Astrocyte of the cerebellum (primary cell): Measurements from ENCODE around the gene APOBEC3B.

Experiments used
- DNase-seq: peaks from one replicate; pipeline ENCODE4 v3.0.0-alpha.2; 2011; ENCODE audit warnings: low read depth
- H3K4me3 ChIP-seq: 2 replicates; pipeline ENCODE4 v1.5.1; 2011; ENCODE audit warnings: mild to moderate bottlenecking, low read depth, low read length, moderate library complexity
- in situ Hi-C: cut with HindIII; loops from 2 replicates; pipeline ENCODE4 v1.10.0; 2017; ENCODE audit warnings: low sequenced_read_pairs
- TF ChIP-seq, protein P1 (sequence below): IDR thresholded peaks from 2 replicates; pipeline ENCODE4 v1.5.1; 2012; ENCODE audit warnings: low read length, low read depth, moderate library complexity, mild to moderate bottlenecking; ENCODE audit errors: missing control alignments

APOBEC3B gene

DNA sequence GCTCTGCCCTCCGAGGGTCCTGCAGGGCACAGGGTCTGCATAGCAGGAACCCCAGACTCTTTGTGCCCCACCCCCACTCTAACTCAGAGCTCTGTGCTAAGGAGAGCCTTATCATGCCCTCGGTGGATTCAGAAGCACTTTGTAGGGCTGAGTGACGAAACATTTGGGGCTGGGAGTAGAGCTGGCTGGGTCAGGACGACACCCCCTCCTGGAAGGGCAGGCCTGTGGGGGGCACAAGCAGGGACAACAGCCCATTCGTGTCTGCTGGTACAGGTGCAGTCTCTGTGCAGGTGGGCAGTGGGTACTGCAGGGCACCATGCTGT, 15.8 kb upstream of the APOBEC3B start:
- TF ChIP-seq, protein P1, sequence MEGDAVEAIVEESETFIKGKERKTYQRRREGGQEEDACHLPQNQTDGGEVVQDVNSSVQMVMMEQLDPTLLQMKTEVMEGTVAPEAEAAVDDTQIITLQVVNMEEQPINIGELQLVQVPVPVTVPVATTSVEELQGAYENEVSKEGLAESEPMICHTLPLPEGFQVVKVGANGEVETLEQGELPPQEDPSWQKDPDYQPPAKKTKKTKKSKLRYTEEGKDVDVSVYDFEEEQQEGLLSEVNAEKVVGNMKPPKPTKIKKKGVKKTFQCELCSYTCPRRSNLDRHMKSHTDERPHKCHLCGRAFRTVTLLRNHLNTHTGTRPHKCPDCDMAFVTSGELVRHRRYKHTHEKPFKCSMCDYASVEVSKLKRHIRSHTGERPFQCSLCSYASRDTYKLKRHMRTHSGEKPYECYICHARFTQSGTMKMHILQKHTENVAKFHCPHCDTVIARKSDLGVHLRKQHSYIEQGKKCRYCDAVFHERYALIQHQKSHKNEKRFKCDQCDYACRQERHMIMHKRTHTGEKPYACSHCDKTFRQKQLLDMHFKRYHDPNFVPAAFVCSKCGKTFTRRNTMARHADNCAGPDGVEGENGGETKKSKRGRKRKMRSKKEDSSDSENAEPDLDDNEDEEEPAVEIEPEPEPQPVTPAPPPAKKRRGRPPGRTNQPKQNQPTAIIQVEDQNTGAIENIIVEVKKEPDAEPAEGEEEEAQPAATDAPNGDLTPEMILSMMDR, result no peak
- H3K4me3 ChIP-seq, result no peak overlapping the region
- in situ Hi-C loops, result no loop called here
- no peak for DNase-seq

DNA sequence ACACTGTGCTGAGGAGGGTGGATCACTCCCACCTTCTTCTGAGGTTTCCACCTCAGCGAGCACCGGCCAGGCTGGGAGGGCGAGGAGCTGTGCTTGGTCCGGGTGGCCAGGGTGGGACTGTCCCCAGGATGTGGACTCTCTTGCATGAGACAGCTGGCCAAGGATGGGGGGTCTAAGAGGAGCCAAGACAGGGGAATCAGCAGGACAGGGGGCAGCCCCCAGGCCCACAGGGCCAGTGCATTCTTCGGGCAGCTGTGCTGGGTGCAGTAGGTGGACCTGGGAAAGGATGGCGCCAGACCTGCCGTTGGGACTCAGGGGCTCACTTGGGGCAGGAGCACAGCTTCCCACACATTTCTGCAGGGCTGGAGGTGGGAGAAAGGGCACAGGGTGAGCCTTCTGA, 15.2 kb upstream of the APOBEC3B start:
- TF ChIP-seq, protein P1, result no peak
- in situ Hi-C loops, result no loop called here
- no peak for DNase-seq
- H3K4me3 ChIP-seq, result no peak overlapping the region

DNA sequence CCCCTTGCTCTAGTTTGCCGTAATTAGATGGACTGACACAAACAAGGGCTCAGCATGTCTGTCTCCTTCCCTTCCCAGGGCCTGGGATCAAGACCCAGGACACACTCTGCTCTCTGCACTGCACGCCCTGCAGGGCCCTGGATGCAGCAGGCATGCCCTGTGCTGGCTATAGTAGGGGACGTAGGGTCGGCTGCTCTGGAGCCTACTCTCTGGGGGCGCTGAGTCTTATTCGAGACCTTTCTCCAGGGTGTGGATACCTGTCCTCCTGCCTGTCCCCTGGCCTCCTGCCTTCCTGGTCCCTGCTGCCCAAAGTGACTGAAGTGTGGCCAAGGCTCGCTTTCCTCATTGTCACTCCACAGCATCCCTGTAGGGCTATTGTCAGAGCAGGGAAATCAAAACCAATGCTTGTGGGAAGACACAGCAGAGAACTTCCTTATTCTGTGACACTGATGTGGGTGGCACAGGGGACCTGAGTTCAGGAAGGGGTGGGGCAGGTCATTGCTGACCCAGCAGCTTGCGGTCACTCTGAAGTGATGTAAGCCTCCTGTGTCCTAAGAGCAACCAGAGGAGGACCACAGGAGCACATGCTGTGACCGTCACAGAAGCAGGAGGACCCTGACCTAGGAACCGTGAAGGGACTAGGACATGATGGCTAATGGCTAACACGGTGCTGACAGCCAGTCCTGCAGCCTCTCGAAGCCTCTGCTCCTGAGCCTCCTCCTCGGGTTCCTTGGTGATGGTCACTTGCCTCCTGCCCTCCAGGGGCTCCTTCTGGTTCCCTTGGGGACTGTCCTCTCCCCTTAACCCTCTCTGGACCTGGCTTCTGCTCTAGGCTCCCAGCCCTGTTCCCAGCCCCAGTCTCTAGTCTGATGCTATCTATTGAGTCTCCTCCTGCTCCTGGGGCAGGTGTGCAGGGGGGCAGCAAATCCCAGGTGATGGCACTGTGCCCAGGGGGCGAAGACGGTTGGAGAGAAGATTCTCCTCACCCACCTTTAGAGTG, 14.4 kb upstream of the APOBEC3B start:
- DNase-seq, result no peak
- in situ Hi-C loops, result no loop called here
- no peak overlapping the region for H3K4me3 ChIP-seq
- TF ChIP-seq, protein P1, result no peak

DNA sequence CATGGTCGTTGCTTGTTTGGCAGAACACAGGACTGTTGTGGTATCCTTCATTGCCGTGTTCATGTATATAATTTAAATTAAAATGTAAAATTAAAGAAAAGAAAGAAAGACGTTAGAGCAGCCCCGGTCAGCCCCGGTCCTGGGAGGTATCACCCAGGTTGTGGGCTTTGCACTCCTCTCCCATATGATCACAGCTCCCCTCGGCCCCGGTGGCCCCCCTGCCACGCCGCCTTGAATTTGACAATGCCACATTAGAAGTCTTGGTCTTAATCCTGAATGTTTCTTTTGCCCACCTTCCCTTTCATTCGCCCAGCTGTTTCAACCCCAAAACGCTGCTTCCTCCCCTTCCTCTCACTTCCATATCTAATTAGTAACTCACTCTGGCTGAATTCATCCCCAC, 13.3 kb upstream of the APOBEC3B start:
- no peak for DNase-seq
- in situ Hi-C loops, result no loop called here
- TF ChIP-seq, protein P1, result no peak
- H3K4me3 ChIP-seq, result no peak overlapping the region

DNA sequence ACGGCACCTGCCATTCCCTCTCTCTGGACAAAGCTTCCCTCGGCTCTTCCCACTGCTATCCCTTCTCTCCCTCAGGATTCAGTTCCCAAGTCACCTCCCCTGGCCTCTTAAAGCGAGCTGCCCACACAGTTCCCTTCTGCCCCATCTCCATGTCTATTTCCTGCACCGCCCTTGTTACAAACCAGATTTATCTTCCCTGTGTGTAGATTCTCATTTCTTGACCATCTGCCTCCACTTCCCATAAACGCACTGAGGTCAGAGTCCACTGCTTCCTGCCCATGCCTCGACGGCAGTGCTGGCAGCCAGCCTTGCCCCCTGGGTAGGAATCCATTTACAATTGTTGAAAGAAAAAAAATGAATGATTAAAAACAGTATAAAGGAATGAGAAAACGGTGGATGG, 11.6 kb upstream of the APOBEC3B start:
- H3K4me3 ChIP-seq, result no peak overlapping the region
- in situ Hi-C loops, result no loop called here
- TF ChIP-seq, protein P1, result no peak
- no peak for DNase-seq

DNA sequence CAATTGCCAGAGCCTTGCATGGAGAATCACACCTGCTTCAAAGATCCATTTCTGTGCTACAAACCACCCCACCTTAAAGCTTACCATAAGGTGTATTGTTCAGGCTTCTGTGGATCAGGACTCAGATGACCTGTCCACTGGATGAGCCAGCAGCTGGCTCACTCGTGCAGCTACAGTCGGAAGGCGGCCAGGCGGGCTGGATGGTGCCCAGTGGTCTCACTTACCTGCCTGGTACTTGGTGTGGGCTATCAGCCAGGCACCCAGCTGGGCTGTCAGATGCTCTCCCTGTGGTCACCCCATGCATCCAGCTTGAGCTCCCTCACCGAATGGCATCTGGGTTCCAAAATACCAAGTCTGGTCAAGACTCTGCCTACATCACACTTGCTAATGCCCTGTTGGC, 10.9 kb upstream of the APOBEC3B start:
- TF ChIP-seq, protein P1, result no peak
- in situ Hi-C loops, result no loop called here
- no peak overlapping the region for H3K4me3 ChIP-seq
- DNase-seq, result no peak
